ENCODE data around the gene LIN52. TPM values are rescaled to one million over a fixed set of nuclear protein-coding genes. Genes with fewer than 3 reads are reported as not detected.

Gene LIN52
- total RNA-seq, 1 experiment from 2014 or later, result 6.7 TPM

DNA sequence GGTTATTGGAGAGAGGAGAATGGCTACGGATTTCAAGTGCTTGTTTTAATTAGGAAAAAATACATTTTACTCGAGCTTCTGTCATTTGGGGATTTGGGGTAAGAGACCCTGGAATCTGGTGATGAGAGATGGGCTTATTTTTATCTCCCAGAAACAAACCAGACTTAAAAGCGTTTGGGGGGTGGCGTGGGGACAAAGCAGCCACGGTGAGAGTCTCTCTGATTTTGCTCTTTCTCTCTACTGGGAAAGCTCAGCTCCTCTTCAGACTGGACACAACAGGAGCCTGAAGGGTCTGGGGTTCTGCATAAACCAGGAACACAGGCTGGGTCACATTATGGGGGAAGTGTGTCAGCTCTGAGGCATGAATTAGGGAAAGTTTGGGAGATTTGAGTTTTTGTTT is 158.3 kb downstream of the LIN52 start:
- intact Hi-C loops (cut with micrococcal nuclease; ENCODE audit: unreplicated experiment) (no loop called here), in situ Hi-C loops (cut with HindIII; ENCODE audit: low pct_unique_long_range_greater_than_20kb, low sequenced_read_pairs) (no loop called here)
- POLR2A ChIA-PET, result no interaction called here
- no TSS peak for BruUV-seq (replicated peaks)
- no peaks in the 10 kb centered on the region for H3K9me3 ChIP-seq (ENCODE audit: control insufficient read depth, insufficient read depth, low read depth, low read length)
- no peaks in the 10 kb centered on the region for H3K36me3 ChIP-seq (ENCODE audit: control insufficient read depth, insufficient read depth, low read length)
- H3K4me1 ChIP-seq (ENCODE audit: control insufficient read depth, insufficient read depth, low read length), result no peaks in the 10 kb centered on the region; the same call in 1 of the 2 replicates
- TF ChIP-seq SIN3A (IDR thresholded peaks at IDR 0.05; ENCODE audit: borderline replicate concordance, insufficient read depth, low read depth, low read length) (no peak), TCF7L2 (IDR thresholded peaks at IDR 0.05; ENCODE audit: low read depth, low read length) (no peak), POLR2AphosphoS5 (IDR thresholded peaks at IDR 0.05; ENCODE audit: low read depth, low read length) (no peak)
- TF ChIP-seq, protein P1, sequence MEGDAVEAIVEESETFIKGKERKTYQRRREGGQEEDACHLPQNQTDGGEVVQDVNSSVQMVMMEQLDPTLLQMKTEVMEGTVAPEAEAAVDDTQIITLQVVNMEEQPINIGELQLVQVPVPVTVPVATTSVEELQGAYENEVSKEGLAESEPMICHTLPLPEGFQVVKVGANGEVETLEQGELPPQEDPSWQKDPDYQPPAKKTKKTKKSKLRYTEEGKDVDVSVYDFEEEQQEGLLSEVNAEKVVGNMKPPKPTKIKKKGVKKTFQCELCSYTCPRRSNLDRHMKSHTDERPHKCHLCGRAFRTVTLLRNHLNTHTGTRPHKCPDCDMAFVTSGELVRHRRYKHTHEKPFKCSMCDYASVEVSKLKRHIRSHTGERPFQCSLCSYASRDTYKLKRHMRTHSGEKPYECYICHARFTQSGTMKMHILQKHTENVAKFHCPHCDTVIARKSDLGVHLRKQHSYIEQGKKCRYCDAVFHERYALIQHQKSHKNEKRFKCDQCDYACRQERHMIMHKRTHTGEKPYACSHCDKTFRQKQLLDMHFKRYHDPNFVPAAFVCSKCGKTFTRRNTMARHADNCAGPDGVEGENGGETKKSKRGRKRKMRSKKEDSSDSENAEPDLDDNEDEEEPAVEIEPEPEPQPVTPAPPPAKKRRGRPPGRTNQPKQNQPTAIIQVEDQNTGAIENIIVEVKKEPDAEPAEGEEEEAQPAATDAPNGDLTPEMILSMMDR (IDR thresholded peaks at IDR 0.05), result no peak
- TF ChIP-seq, protein P2, sequence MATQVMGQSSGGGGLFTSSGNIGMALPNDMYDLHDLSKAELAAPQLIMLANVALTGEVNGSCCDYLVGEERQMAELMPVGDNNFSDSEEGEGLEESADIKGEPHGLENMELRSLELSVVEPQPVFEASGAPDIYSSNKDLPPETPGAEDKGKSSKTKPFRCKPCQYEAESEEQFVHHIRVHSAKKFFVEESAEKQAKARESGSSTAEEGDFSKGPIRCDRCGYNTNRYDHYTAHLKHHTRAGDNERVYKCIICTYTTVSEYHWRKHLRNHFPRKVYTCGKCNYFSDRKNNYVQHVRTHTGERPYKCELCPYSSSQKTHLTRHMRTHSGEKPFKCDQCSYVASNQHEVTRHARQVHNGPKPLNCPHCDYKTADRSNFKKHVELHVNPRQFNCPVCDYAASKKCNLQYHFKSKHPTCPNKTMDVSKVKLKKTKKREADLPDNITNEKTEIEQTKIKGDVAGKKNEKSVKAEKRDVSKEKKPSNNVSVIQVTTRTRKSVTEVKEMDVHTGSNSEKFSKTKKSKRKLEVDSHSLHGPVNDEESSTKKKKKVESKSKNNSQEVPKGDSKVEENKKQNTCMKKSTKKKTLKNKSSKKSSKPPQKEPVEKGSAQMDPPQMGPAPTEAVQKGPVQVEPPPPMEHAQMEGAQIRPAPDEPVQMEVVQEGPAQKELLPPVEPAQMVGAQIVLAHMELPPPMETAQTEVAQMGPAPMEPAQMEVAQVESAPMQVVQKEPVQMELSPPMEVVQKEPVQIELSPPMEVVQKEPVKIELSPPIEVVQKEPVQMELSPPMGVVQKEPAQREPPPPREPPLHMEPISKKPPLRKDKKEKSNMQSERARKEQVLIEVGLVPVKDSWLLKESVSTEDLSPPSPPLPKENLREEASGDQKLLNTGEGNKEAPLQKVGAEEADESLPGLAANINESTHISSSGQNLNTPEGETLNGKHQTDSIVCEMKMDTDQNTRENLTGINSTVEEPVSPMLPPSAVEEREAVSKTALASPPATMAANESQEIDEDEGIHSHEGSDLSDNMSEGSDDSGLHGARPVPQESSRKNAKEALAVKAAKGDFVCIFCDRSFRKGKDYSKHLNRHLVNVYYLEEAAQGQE (IDR thresholded peaks at IDR 0.05; ENCODE audit: insufficient read depth in 1 of 2, low read depth in 2 of 2, low read length in 1 of 2), result no peak
- no peak for DNase-seq (ENCODE audit: low read depth, low spot score)
- no peak overlapping the region for H3K4me3 ChIP-seq (ENCODE audit: low read depth in 2 of 2, low read length in 2 of 2)
- no peak for ATAC-seq
- CTCF ChIA-PET, result no interaction called here
- no peak overlapping the region for H3K27ac ChIP-seq (ENCODE audit: low read length)
- H3K27me3 ChIP-seq (ENCODE audit: control insufficient read depth, insufficient read depth, low read length), result peaks cover 15% of the 10 kb centered on the region

DNA sequence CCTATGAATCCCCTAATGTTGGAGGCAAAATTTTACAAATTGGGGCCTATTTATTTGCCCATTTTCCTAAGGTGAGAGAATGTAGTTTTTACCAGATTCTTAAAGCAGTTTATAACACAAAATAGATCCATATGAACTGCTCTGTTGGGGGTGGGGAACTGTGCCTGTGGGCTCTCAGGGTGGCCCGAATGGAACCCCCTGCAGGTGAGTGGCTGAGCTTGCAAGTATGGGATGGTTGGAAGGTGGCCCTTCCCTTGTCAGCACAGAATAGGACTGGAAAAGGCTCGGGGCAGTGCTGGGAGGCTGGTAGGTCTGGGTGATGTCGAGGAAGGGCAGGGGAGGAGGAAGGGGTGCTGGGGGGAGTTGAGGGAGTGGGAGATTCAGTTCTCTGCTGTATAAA is 159.4 kb downstream of the LIN52 start:
- in situ Hi-C loops (cut with HindIII; ENCODE audit: low pct_unique_long_range_greater_than_20kb, low sequenced_read_pairs) (no loop called here), intact Hi-C loops (cut with micrococcal nuclease; ENCODE audit: unreplicated experiment) (no loop called here)
- no peaks in the 10 kb centered on the region for H3K36me3 ChIP-seq (ENCODE audit: control insufficient read depth, insufficient read depth, low read length)
- no peaks in the 10 kb centered on the region; the same call in 1 of the 2 replicates for H3K4me1 ChIP-seq (ENCODE audit: control insufficient read depth, insufficient read depth, low read length)
- no peak overlapping the region for H3K27ac ChIP-seq (ENCODE audit: low read length)
- H3K9me3 ChIP-seq (ENCODE audit: control insufficient read depth, insufficient read depth, low read depth, low read length), result no peaks in the 10 kb centered on the region
- H3K4me3 ChIP-seq (ENCODE audit: low read depth in 2 of 2, low read length in 2 of 2), result no peak overlapping the region
- ATAC-seq, result no peak; the same call in 1 of the 2 replicates
- POLR2A ChIA-PET, result no interaction called here
- peaks cover 15% of the 10 kb centered on the region for H3K27me3 ChIP-seq (ENCODE audit: control insufficient read depth, insufficient read depth, low read length)
- DNase-seq (ENCODE audit: low read depth, low spot score), result no peak
- CTCF ChIA-PET, result no interaction called here
- TF ChIP-seq SIN3A (IDR thresholded peaks at IDR 0.05; ENCODE audit: borderline replicate concordance, insufficient read depth, low read depth, low read length) (no peak), TCF7L2 (IDR thresholded peaks at IDR 0.05; ENCODE audit: low read depth, low read length) (no peak), POLR2AphosphoS5 (IDR thresholded peaks at IDR 0.05; ENCODE audit: low read depth, low read length) (no peak)
- TF ChIP-seq, protein P2 (IDR thresholded peaks at IDR 0.05; ENCODE audit: insufficient read depth in 1 of 2, low read depth in 2 of 2, low read length in 1 of 2), result no peak
- TF ChIP-seq, protein P1 (IDR thresholded peaks at IDR 0.05), result no peak
- BruUV-seq (replicated peaks), result no TSS peak

Measured in Panc1 (cell line).